ENCODE data around the gene AKNA.

- no peak for TF ChIP-seq CTCF (IDR thresholded peaks at IDR 0.05)
- no peak for TF ChIP-seq POLR2A (IDR thresholded peaks at IDR 0.05)
Observed at GRCh38 chr9:114336699-114337395, 50.9 kb downstream of the AKNA start.
